Left ventricle myocardium inferior (tissue), 1 donor: ENCODE measurements around the gene COPG2. TPM values are rescaled to one million over a fixed set of nuclear protein-coding genes. Genes with fewer than 3 reads are reported as not detected.

Experiments used
- DNase-seq: peaks from one replicate; pipeline ENCODE4 v3.0.0-alpha.2; 2020
- H3K27ac ChIP-seq: fragments of 200-600 bp; replicated peaks from 2 replicates; pipeline ENCODE4 v1.8.0; 2021
- H3K27me3 ChIP-seq: fragments of 200-600 bp; 2 replicates; pipeline ENCODE4 v1.8.0; 2021; ENCODE audit warnings: low read depth
- H3K36me3 ChIP-seq: fragments of 200-600 bp; 2 replicates; pipeline ENCODE4 v1.8.0; 2021
- H3K4me1 ChIP-seq: fragments of 200-600 bp; 2 replicates; pipeline ENCODE4 v1.8.0; 2021
- H3K4me3 ChIP-seq: fragments of 200-600 bp; 2 replicates; pipeline ENCODE4 v1.8.0; 2021; ENCODE audit warnings: mild to moderate bottlenecking, moderate library complexity
- H3K9me3 ChIP-seq: fragments of 200-600 bp; replicated peaks from 2 replicates; pipeline ENCODE4 v1.8.0; 2021
- CTCF ChIP-seq: fragments of 200-600 bp; IDR thresholded peaks from 2 replicates; pipeline ENCODE4 v1.8.0; 2021; ENCODE audit warnings: antibody characterized with exemption, mild to moderate bottlenecking, borderline replicate concordance
- intact Hi-C: fragments of 100-400 bp; cut with micrococcal nuclease; formaldehyde crosslinking; loops from one replicate; pipeline ENCODE4 v1.11.0; 2022
- total RNA-seq: library from RNA; stranded (reverse); fragmentation: NEBNext Ultra II Directional; extraction: Animal tissue kit (Norgen Biotek cat#: 25700); gene quantifications from one replicate; pipeline ENCODE4 v1.2.1, GENCODE V29; 2021
- donor health status: DM: no; HTN: yes; CAD: no; lungs with severe emphysema.

COPG2 gene
- total RNA-seq, 1 donor from 2014 or later, result 16.9 TPM

GRCh38 chr7:130650611-130651120 is 17.9 kb downstream of the COPG2 start:
- TF ChIP-seq CTCF, result no peak
- Histone ChIP-seq H3K36me3 (peaks cover 17% of the 10 kb centered on the region), H3K4me3 (no peak overlapping the region), H3K27me3 (no peaks in the 10 kb centered on the region), H3K9me3 (no peaks in the 10 kb centered on the region), H3K27ac (no peak overlapping the region), H3K4me1 (peaks cover 4% of the 10 kb centered on the region)
- DNase-seq, result no peak
- intact Hi-C loops, result no loop called here

- Histone ChIP-seq H3K4me1 (no peaks in the 10 kb centered on the region), H3K4me3 (no peak overlapping the region), H3K27ac (no peak overlapping the region), H3K36me3 (peaks cover 30% of the 10 kb centered on the region), H3K27me3 (no peaks in the 10 kb centered on the region), H3K9me3 (no peaks in the 10 kb centered on the region)
- intact Hi-C loops, result no loop called here
- DNase-seq, result no peak
- TF ChIP-seq CTCF, result no peak
These were observed 19.4 kb downstream of the COPG2 start for GRCh38 chr7:130649004-130649790.

GRCh38 chr7:130648580-130648979 is 20.0 kb downstream of the COPG2 start:
- no peak for DNase-seq
- no peak for TF ChIP-seq CTCF
- Histone ChIP-seq H3K27ac (no peak overlapping the region), H3K4me1 (no peaks in the 10 kb centered on the region), H3K27me3 (no peaks in the 10 kb centered on the region), H3K36me3 (peaks cover 35% of the 10 kb centered on the region), H3K4me3 (no peak overlapping the region), H3K9me3 (no peaks in the 10 kb centered on the region)
- intact Hi-C loops, result no loop called here

GRCh38 chr7:130642383-130642782 is 26.2 kb downstream of the COPG2 start:
- no peak for TF ChIP-seq CTCF
- H3K27ac ChIP-seq, result no peak overlapping the region
- H3K27me3 ChIP-seq, result no peaks in the 10 kb centered on the region
- no peaks in the 10 kb centered on the region for H3K9me3 ChIP-seq
- H3K36me3 ChIP-seq, result peaks cover 54% of the 10 kb centered on the region
- H3K4me1 ChIP-seq, result no peaks in the 10 kb centered on the region
- H3K4me3 ChIP-seq, result no peak overlapping the region
- intact Hi-C loops, result no loop called here
- DNase-seq, result no peak

- Histone ChIP-seq H3K27ac (no peak overlapping the region), H3K9me3 (no peaks in the 10 kb centered on the region), H3K4me1 (no peaks in the 10 kb centered on the region), H3K36me3 (peaks cover 54% of the 10 kb centered on the region), H3K27me3 (no peaks in the 10 kb centered on the region), H3K4me3 (no peak overlapping the region)
- DNase-seq, result no peak
- intact Hi-C loops, result no loop called here
- TF ChIP-seq CTCF, result no peak
These were observed 27.1 kb downstream of the COPG2 start for GRCh38 chr7:130641497-130641896.
